Astrocyte of the spinal cord (primary cell): ENCODE data around the gene TRIM41.
"Not testable (repeated sequence)": the region's sequence is repeated elsewhere in the genome, so short reads cannot be mapped to it uniquely, and the experiment has no call there.

ENCODE experiments used
- DNase-seq: peaks from one replicate; pipeline ENCODE4 v3.0.0; 2011; ENCODE audit warnings: low read depth, low spot score
- H3K4me3 ChIP-seq: 2 replicates; pipeline ENCODE4 v1.5.1; 2011; ENCODE audit warnings: low read depth, mild to moderate bottlenecking, low read length, moderate library complexity
- in situ Hi-C: cut with HindIII; loops from 2 replicates; pipeline ENCODE4 v1.10.0; 2017; ENCODE audit warnings: low sequenced_read_pairs
- TF ChIP-seq, protein P1 (sequence below): IDR thresholded peaks from 2 replicates; pipeline ENCODE4 v1.5.1; 2012; ENCODE audit warnings: low read depth, mild to moderate bottlenecking, low read length, inconsistent platforms

TRIM41 gene

DNA sequence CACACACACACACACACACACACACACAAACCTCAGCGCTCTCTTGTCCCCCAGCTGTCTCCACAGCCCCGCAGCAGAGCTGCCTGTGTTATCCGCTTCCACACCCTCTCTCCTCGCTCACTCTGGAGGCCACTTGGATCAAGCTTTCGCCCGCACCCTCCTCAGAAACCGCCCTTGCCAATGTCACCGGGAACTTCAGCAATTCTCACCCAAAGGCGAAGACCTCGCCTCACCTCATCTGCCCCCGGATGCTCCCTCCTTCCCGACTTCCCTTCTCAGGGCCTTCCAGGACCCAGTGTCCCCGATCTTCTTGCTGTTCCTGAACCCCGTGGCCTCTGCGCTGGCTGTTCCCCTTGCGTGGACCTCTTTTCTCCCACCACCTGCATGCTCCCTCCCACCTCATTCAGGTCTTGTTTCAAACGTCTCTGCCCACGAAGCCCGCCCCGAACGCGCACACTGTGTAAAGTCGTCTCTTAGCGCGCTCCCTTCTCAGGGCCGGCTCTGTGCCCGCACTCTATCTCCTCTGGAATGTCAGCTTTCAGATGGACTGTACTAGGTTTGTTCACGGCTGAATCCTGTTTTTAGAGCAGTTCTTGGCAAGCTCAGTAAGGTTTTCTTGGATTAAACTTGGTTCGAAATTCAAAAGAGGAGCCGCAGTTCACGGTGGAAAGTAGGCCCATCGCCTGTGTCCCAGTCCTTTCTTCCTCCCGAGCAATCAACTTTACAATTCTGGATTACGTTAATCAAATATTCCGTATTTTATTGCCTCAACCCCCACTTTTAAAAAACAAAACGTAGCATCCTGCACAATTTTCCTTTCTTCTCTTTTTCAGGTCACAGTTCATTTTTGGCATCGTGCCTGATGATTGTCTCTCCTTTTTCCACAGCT lies 17.1 kb upstream of the TRIM41 start:
- DNase-seq = no peak
- TF ChIP-seq, protein P1, sequence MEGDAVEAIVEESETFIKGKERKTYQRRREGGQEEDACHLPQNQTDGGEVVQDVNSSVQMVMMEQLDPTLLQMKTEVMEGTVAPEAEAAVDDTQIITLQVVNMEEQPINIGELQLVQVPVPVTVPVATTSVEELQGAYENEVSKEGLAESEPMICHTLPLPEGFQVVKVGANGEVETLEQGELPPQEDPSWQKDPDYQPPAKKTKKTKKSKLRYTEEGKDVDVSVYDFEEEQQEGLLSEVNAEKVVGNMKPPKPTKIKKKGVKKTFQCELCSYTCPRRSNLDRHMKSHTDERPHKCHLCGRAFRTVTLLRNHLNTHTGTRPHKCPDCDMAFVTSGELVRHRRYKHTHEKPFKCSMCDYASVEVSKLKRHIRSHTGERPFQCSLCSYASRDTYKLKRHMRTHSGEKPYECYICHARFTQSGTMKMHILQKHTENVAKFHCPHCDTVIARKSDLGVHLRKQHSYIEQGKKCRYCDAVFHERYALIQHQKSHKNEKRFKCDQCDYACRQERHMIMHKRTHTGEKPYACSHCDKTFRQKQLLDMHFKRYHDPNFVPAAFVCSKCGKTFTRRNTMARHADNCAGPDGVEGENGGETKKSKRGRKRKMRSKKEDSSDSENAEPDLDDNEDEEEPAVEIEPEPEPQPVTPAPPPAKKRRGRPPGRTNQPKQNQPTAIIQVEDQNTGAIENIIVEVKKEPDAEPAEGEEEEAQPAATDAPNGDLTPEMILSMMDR = no peak
- in situ Hi-C loops = no loop called here
- H3K4me3 ChIP-seq = peak overlapping the region; percentile 65

DNA sequence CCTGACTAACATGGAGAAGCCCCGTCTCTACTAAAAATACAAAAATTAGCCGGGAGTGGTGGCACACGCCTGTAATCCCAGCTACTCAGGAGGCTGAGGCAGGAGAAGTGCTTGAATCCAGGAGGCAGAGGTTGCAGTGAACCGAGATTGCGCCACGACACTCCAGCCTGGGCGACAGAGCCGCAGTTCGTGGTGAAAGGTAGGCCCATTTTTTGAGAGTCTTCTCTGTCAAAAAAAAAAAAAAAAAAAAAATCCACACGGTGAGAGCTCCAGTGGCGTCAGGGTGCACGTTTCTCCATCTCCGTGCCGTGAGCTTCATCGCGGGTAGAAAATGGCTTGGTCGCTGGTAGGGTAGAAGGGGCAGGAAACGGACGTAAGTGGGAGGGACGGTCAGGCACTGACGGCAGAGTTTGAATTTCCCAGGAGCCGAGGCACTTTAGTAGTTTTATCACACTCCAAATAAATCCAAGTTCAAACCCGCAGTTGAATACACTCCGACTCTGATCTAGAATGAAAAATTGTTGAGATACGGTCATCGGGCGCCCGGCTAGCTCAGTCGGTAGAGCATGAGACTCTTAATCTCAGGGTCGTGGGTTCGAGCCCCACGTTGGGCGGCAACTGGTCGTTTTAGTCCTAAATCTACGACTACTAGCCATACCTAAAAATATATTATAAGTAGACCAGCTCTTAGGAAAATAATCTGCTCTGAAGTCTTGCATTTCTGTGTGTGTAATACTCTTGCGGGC lies 15.7 kb upstream of the TRIM41 start:
- peak overlapping the region; percentile 65 for H3K4me3 ChIP-seq
- TF ChIP-seq, protein P1 = no peak
- in situ Hi-C loops = no loop called here
- DNase-seq = peak; percentile 94

DNA sequence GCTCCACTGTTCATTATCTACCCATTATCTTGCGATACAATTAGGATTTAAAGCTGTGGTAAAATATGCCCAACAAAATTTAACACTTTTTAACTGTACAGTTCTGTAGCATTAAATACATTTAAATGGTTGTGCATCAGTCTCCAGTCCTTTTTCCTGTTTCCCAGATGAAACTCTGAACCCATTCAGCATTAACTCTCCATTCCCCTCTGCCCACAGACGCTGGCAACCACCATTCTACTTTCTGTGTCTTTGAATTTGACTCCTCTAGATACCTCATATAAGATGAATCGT lies 15.2 kb upstream of the TRIM41 start:
- TF ChIP-seq, protein P1 = no peak
- H3K4me3 ChIP-seq = no peak overlapping the region
- in situ Hi-C loops = no loop called here
- DNase-seq = no peak

DNA sequence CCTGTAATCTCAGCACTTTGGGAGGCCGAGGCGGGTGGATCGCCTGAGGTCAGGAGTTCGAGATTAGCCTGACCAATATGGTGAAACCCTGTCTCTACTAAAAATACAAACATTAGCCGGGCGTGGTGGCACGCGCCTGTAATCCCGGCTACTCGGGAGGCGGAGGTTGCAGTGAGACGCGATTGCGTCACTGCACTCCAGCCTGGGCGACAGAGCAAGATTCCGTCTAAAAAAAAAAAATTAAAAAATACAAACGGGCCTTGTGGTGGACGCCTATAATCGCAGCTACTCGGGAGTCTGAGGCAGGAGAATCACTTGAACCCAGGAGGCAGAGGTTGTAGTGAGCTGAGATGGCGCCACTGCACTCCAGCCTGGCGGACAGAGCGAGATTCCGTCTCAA lies 14.1 kb upstream of the TRIM41 start:
- in situ Hi-C loops, H3K4me3 ChIP-seq, DNase-seq: not testable (repeated sequence)

DNA sequence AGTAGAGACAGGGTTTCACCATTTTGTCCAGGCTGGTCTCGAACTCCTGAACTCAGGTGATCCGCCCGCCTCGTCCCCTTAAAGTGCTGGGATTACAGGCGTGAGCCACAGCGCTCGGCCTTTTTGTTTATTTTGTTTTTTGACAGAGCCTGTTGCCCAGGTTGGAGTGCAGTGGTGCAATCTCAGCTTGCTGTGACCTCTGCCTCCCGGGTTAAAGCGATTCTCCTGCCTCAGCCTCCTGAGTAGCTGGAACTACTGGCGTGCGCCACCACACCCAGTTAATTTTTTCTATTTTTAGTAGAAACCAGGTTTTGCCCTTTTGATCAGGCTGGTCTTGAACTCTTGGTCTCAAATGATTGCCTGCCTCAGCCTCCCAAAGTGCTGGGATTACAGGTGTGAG lies 12.9 kb upstream of the TRIM41 start:
- in situ Hi-C loops = not testable (repeated sequence)

DNA sequence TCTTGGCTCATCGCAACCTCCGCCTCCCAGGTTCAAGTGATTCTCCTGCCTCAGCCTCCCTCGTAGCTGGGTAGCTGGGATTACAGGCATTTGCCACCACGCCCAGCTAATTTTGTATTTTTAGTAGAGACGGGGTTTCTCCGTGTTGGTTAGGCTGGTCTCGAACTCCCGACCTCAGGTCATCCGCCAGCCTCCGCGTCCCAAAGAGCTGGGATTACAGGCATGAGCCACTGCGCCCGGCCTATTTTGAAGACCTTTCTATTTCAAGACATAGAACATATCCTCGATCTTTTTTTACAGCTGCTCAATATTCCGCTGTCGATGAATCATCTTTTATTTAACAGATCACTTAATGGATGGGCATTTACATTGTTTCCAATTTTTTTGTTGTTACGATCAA lies 12.4 kb upstream of the TRIM41 start:
- DNase-seq, H3K4me3 ChIP-seq, in situ Hi-C loops: not testable (repeated sequence)

More for the DNA sequence above, 12.9 kb upstream of the TRIM41 start:
- not testable (repeated sequence) for H3K4me3 ChIP-seq, DNase-seq

DNA sequence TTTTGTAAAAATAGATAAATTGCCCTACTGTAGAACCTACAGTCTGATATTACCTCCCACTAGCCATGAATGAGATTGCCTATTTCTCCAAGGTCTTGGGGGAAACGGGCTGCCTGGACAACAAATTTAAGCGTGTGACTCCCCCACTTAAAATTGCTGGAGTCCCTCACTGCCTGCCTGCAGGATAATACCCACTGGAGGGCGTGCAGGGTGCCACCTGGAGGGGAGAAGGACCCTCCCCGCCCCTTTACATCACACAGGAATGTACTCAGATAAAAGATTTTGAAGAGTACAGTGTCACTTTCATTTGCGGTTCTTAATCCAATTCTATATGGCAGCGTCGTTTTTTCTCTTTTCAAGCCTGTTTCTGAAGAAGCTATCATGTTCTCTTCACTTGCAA lies 11.9 kb upstream of the TRIM41 start:
- no peak overlapping the region for H3K4me3 ChIP-seq
- TF ChIP-seq, protein P1 = no peak
- DNase-seq = no peak
- in situ Hi-C loops = no loop called here

DNA sequence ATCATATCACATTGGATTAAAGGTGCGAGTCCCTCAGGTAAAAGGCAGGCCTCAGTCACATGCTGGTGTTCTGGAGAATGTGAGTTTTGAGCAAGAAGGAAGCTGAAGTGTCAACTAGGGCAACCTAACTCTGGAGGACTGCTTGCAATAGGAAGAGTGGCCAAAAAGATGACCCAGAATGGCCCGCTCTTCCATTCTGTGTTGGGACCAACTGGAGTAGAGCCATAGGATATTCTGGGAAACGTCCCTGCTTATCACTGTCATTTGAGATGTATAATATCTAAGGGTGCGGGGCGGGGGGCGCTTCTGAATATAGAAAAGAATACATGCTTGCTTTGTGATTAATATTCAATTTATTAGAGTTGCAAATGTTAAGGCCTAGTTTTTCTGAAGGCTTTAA lies 11.0 kb upstream of the TRIM41 start:
- in situ Hi-C loops = no loop called here
- DNase-seq = no peak
- no peak overlapping the region for H3K4me3 ChIP-seq
- TF ChIP-seq, protein P1 = no peak
